GM21717 (cell line): ENCODE results near the gene FOXL2NB.

ENCODE experiments used
- ATAC-seq: cut with Tn5 transposase; IDR thresholded peaks from one replicate; pipeline ENCODE4 v1.9.1; 2021; ENCODE audit warnings: mild to moderate bottlenecking, moderate library complexity; ENCODE audit not compliant: unreplicated experiment

FOXL2NB gene

GRCh38 chr3:138928727-138929372 is 18.2 kb upstream of the FOXL2NB start:
- ATAC-seq = no peak

- ATAC-seq = no peak
These were observed 13.8 kb upstream of the FOXL2NB start for GRCh38 chr3:138933068-138933668.

- no peak for ATAC-seq
These were observed 12.9 kb upstream of the FOXL2NB start for GRCh38 chr3:138933981-138934691.

GRCh38 chr3:138935505-138935862 is 11.5 kb upstream of the FOXL2NB start:
- ATAC-seq = no peak

- peak; percentile 63 for ATAC-seq
These were observed 10.9 kb upstream of the FOXL2NB start for GRCh38 chr3:138935863-138936740.

GRCh38 chr3:138936741-138937689 is 10.0 kb upstream of the FOXL2NB start:
- ATAC-seq = no peak

- ATAC-seq = no peak
These were observed 9.3 kb upstream of the FOXL2NB start for GRCh38 chr3:138937690-138938055.

GRCh38 chr3:138938056-138938876 is 8.8 kb upstream of the FOXL2NB start:
- no peak for ATAC-seq

- ATAC-seq = no peak
These were observed 8.0 kb upstream of the FOXL2NB start for GRCh38 chr3:138938877-138939560.

GRCh38 chr3:138939561-138940241 is 7.3 kb upstream of the FOXL2NB start:
- ATAC-seq = no peak

GRCh38 chr3:138940446-138940845 is 6.6 kb upstream of the FOXL2NB start:
- ATAC-seq = no peak

- no peak for ATAC-seq
These were observed 5.6 kb upstream of the FOXL2NB start for GRCh38 chr3:138941259-138941885.

- ATAC-seq = no peak
These were observed 4.7 kb upstream of the FOXL2NB start for GRCh38 chr3:138942271-138942670.

- no peak for ATAC-seq
These were observed 4.0 kb upstream of the FOXL2NB start for GRCh38 chr3:138942861-138943623.

- no peak for ATAC-seq
These were observed 3.0 kb upstream of the FOXL2NB start for GRCh38 chr3:138943724-138944653.

GRCh38 chr3:138944654-138944928 is 2.4 kb upstream of the FOXL2NB start:
- ATAC-seq = no peak
